ENCODE data around the gene DCUN1D2. TPM values are rescaled to one million over a fixed set of nuclear protein-coding genes. Genes with fewer than 3 reads are reported as not detected.
"Not testable (repeated sequence)": the region's sequence is repeated elsewhere in the genome, so short reads cannot be mapped to it uniquely, and the experiment has no call there.

The DCUN1D2 gene
- total RNA-seq, 1 donor from 2014 or later, result 18.6 TPM

DNA sequence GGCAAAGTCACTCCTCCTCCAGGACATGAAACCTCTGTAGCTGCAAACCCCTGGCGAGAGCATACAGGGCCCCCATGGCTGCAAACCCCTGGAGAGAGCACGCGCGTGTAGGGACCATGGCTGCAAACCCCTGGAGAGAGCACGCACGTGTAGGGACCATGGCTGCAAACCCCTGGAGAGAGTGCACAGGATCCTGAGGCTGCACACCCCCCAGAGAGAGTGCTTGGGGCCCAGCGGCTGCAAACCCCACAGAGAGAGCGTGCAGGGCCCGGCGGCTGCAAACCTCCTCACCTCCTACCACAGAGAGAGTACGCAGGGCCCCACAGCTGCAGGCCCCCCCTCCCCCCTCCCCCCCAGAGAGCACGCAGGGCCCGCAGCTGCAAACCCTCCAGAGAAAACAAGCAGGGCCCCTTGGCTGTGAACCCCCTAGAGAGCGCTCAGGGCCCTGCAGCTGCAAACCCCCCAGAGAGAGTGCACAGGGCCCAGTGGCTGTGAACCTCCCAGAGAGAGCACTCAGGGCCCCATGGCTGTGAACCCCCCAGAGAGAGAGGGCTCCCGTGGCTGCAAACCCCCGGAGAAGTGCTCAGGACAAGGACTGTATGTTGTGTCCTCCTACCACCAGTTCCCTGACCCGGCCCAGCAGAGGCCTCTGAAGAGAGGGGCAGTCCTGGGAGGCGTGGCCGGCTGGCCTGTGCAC lies 44.6 kb downstream of the DCUN1D2 start:
- no peak for DNase-seq

DNA sequence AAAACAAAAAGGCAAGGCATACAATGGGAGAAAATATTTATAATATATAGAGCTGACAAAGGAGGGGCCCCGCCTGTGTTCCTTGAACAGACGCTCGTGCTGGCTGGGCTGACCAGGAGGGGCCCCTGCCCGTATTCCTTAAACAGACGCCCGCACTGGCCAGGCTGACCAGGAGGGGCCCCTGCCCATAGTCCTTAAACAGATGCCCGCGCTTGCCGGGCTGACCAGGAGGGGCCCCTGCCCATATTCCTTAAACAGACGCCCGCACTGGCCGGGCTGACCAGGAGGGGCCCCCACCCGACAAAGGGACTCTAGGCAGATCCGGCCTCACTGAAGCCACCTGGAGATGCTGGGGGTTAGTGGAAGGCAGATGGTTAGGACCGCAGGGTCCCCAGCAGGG lies 46.5 kb downstream of the DCUN1D2 start:
- DNase-seq, result no peak

DNA sequence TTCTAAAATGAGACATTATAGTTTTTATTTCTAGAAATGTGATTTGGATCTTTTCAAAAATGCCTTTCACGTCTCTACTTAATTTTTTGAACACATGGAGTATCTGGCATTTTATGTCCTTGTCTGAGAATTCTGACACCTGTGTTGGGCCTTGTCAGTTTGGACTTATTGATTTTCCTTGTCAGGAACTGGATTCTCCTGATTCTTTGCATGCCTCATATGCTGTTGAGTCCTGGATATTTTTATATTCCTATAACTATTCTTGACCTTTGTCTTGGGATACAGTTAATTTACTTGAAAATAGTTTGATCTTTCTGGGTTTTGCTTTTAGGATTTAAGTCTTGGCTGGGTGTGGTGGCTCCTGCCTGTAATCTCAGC lies 47.5 kb downstream of the DCUN1D2 start:
- no peak for DNase-seq

DNA sequence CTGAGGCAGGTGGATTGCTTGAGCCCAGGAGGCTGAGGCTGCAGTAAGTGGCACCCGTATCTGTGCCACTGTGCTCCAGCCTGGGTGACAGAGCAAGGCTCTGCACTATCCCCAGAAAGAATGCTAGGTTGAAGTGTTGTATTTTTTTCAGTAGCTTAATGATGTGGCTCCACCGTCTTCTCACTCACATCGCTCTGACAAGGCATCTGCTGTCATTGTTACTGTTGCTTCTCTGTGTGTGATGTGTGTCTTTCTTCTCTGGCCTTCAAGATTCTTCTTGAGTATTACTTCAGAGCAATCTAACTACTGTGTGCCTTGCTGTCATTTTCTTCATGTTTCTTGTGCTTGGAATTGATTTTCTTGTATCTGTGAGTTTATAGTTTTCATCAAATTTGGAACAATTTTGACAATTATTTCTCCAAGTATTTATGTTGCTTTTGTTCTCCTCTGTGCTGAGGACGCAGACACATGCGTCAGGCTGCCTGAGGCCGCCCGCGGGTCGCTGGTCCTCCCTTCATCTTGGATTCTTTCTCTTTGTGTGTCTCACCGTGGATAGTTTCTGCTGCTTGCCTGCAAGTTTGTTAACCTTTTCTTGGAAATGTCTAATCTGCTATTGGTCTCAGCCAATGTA lies 48.0 kb downstream of the DCUN1D2 start:
- no peak for DNase-seq

DNA sequence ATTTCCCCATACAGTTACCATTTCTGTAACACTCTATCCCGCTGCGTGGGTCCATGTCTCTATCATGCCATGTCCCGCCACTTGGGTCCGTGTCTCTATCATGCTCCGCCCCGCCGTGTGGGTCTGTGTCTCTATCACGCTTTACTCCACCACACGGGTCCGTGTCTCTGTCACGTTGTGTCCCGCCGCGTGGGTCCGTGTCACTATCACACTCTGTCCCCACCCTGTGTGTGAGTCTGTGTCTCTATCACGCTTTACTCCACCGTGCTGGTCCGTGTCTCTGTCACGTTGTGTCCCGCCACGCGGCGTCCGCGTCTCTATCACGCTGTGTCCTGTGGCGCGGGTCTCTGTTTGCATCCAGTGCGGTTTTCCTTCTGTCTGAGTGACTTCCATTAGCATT lies 48.9 kb downstream of the DCUN1D2 start:
- DNase-seq, result no peak

DNA sequence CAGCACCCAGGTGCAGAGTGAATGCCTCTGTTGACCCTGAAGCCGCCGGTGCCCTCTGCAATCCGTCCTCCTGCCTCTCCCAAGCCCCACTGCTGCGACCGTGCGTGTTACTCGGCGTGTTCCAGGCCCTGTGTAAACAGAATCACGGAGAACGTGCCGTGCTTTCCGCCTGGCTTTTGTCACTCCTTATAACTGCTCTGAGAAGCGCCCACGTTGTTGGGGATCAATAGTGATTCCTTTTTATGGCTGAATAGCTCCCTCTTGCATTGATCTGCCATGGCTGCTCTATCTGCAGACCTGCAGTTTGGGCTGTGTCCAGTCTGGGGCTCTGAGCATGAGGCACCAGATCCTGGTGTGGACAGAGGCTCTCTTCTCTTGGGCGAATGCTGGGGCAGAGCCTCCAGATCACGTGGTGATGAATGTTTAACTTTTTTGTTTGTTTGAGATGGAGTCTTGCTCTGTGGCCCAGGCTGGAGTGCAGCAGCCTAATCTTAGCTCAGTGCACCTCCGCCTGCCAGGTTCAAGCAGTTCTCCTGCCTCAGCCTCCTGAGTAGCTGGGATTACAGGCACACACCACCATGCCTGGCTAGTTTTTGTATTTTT lies 53.0 kb downstream of the DCUN1D2 start:
- no peak for DNase-seq

DNA sequence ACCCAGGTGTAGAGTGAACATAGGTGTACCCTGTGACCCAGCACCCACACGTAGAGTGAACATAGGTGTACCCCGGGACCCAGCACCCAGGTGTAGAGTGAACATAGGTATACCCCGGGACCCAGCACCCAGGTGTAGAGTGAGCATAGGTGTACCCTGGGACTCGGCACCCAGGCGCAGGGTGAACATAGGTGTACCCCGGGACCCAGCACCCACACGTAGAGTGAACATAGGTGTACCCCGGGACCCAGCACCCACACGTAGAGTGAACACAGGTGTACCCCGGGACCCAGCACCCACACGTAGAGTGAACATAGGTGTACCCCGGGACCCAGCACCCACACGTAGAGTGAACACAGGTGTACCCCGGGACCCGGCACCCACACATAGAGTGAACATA lies 53.6 kb downstream of the DCUN1D2 start:
- DNase-seq, result not testable (repeated sequence)

DNA sequence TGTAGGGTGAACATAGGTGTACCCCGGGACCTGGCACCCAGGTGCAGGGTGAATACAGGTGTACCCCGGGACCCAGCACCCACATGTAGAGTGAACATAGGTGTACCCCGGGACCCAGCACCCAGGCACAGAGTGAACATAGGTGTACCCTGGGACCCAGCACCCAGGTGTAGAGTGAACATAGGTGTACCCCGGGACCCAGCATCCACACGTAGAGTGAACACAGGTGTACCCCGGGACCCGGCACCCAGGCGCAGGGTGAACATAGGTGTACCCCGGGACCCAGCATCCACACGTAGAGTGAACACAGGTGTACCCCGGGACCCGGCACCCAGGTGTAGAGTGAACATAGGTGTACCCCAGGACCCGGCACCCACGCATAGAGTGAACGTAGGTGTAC lies 54.6 kb downstream of the DCUN1D2 start:
- DNase-seq, result not testable (repeated sequence)

DNA sequence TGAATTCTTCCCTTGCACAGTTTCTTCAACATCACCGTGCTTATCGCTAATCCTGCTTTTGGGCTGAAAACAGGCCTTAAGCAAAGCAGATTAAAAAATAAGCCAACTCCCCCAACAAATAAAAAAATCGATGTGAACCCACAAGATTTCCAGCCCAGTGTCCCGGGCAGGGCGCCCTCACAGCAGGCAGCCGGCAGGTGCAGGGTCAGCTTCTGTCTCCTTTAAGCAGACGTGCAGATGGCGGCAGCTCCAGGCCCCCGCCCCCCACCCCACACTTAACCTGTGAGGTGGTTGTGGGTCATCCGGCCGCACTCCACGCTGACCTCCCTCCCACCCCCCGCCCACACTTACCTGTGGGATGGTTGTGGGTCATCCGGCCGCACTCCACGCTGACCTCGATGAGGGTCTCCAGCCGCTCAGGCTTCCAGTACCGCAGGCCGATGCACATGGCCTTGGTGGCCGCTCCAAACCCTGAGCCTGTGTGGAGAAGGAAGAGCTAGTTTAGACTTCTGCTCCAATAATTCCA lies 57.1 kb downstream of the DCUN1D2 start:
- no peak for DNase-seq

DNA sequence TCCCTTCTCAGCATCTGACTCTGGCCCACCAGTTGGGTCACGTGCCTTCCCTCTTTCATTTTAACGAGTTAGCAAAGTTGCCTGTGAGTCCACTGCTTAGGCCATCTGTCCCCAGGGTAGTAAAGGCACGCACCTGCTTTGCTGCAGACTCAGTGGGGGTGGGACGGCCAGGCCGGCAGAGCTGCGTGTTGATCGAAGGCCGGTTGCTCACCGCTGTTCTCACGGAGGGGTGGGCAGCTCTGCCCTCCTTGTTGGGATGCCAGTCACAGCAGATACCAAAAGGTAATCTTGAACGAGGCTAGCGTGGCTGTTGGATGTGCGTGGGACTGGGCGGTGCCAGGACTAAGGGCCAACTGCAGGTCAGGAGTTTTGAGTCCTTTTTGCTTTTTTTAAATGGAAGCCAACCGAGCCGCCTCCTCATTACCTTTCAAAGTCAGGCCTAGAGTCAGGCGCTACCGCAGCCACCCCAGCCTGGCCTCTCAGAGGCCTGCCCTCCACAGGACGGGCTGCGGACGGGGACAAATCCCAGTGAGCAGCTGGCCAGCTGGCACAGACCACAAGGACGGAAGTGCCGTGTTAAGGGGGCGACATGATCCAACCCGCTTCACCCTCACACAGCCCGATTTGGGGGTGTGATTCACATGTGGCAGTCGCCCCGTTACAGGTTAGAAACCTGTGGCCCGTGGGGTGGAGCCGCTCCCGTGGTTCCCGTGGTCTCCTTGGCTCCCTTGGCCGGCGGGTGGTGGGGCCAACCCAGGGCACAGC lies 57.8 kb downstream of the DCUN1D2 start:
- DNase-seq, result no peak

DNA sequence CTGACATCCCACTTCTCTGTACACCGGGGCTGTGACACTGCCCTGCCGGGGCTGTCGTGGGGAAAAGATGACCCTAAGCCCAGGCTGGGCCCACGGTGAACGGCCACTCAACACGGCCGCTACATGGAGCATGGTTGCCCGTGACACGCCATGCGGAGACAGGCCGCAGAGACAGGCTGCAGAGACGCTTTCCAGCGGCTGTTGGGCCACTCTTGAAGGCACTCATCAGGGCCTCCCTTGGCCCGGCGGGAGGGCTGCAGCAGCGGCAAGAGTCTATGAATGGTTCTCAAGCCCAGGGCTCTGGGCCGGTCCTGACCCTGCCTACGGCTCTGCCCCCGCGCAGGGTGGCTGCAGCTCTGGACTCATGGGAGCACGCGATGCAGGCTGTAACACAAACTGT lies 59.3 kb downstream of the DCUN1D2 start:
- no peak for DNase-seq

DNA sequence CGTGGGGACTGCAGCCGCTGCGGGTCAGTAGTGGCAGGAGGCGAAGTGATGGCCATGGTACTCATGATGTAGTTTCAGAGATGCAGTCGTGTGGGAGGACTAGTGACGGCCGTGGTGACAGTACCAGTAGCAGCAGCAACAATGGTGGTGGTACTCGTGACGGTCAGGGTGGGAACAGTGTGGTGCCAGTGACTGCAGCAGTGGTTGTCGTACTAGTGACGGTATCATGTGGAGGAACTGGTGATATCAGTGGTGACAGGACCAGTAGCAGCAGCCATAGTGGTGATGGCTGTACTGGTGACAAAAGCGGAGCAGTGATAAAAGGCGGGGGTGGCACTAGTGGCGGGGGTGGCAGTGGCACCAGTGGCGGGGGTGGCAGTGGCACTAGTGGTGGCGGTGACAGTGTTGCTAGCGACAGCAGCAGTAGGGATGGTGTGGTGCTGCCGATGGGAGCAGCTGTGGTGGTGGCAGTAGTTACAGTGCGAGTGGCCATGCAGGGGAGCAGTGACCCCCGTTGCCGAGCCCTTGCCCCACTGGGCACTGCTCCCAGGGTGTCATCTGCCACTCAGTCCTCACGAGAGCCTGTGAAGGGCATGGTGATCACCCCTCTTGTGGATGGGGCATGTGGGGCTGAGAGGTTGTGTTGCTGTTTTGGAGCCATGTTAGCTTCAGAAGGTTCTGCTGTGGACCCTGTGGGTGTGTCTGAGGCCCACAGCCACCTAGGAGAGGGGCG lies 60.0 kb downstream of the DCUN1D2 start:
- no peak for DNase-seq

DNA sequence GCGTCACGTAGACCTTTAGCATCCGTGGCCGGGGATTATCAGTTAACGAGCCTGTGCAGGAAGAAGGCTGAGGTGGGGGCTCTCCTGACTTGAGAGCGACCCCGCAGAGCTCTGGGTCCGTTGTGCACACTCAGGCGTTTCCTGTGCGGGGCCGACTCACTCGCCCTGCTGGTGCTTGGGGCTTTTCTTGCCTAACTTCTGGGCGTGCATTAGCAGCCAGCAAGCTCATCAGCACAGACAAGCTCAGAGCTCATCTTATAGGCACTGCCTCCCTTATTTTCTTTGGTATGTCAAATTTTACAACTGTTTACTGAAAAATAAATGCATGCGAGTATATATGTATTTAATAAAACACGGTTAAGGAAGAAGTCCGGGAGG lies 60.9 kb downstream of the DCUN1D2 start:
- no peak for DNase-seq

DNA sequence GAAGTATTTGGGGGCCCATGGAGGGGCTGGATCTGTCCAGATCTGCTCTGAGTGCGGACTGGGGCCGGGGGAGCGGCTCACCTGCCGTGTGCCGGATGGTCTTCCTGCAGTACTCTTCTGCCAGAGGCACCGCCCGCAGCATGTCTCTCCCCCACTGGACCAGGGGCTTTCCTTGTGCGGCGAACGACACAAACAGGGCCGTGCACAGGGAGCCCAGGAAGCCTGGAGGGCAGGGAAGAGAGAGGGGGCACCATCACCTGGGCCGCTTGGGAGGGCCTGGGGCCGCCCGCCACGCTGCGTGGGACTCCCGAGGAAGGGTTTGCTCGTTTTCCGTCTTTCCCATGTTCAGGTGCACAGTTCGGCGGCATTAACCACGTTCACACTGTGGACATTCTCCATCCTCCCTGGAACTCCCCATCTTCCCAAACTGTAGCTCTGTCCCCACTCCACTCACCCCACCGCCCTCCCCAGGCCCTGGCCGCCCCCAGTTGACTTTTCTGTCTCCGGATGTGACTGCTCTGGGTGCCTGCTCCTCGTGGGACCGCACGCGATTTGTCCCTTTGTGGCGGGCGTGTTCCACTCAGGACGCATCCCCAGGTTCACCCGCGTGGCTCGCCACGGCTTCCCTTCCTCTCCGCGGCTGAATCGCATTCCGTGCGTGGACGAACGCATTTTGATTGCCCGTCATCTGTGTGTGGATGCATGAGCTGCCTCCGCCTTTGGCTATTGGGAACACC lies 61.5 kb downstream of the DCUN1D2 start:
- DNase-seq, result no peak

DNA sequence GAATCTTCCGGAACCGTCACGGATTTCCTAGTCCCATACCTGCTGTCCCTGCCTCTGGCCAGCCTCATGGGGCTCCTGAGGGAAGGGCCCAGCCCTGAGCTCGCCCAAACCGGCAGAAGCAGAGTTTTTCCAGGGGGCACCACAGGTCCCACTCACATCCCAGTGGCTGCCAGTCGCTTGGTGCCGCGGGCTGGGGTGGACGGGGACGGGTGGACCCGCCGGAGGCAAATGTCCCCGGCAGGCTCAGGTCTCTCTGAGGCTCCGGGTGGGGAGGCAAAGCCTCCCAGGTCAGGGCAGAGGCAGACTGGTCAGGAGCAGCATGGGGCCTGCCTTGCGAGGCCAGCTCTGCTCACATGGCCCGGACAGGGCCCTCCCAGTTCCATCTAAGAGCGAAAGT lies 62.0 kb downstream of the DCUN1D2 start:
- DNase-seq, result no peak

DNA sequence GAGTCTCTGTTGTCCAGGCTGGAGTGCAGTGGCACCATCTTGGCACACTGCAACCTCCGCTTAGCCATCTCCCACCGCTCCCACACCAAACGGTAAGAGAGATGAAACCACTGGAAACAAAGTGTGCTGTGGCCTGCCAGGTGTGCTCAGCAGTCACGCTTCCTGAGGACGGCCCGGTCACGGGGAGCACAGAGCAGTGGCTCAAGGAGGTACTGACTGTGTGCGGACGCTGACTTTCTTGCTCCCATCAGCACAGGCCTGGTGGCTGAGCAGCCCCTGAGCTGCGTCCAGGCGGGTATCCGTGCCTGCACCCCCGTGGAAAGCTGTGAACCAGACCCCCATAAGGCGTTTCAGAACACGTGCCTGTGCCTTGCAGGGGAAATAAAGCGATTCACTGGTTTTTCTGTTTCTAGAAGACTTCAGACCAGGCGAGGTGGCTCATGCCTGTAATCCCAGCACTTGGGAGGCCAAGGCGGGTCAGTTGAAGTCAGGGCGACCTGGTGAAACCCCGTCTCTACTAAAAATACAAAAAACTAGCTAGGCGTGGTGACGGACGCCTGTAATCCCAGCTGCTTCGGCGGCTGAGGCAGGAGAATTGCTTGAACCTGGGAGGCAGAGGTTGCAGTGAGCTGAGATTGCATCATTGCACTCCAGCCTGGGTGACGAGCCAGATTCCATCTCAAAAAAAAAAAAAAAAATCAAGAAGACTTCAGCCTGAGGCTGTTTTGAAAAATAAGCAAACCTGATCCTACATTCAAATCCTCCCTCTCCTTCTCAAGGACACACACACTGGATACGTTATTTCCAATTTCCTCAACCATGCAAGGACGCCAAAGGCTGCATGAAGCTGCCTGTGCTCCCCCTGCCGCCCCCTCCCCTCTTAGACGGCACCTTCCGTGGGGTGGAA lies 62.7 kb downstream of the DCUN1D2 start:
- DNase-seq, result no peak

DNA sequence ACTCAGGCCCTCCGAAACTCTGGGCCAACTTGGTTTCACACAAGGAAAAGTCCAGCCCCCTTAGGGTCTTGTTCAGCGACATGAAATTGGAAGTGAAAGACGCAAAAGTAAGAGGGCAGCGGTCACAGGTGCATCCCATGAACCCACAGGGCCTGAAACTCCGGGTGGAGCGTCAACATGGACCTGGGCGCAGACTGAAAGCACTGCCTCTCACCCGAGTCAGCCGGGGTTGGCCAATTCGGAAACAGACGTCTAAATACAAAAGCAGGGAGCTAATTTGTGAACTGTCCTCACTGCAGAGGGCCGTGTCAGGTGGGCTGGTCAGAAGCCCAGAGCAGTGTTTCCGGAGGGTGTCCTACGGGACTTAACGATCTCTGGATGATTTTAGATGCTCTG lies 63.9 kb downstream of the DCUN1D2 start:
- no peak for DNase-seq

DNA sequence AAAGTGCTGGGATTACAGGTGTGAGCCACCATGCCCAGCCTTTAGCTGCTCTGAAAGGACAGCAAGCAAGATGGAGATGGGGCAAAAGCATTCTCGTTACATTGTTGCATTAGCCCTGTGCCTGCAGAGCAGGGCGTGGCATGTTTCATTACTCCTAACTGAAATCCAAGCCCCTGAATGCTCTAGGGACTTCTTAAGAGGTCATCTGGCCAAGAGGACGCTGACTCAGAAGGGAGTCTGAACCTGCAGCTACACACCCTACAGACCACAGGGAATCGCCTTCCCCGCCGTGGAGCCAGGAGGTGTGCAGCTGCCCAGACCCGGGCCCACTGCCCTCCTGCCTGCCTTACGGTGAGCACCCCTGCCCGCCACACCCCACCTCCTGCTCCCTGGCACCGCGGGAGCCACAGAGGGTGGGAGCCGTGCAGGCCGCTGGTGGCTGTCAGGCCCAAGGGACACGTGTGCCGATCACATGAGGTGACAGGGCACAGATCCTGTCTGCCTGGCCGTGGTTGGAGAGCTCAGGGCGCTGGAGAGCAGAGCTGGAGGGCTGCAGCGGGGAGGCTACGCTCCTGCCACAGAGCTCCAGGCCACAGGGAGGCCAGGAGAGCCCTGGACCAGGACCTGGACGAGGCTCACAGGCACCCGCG lies 64.4 kb downstream of the DCUN1D2 start:
- DNase-seq, result no peak

DNA sequence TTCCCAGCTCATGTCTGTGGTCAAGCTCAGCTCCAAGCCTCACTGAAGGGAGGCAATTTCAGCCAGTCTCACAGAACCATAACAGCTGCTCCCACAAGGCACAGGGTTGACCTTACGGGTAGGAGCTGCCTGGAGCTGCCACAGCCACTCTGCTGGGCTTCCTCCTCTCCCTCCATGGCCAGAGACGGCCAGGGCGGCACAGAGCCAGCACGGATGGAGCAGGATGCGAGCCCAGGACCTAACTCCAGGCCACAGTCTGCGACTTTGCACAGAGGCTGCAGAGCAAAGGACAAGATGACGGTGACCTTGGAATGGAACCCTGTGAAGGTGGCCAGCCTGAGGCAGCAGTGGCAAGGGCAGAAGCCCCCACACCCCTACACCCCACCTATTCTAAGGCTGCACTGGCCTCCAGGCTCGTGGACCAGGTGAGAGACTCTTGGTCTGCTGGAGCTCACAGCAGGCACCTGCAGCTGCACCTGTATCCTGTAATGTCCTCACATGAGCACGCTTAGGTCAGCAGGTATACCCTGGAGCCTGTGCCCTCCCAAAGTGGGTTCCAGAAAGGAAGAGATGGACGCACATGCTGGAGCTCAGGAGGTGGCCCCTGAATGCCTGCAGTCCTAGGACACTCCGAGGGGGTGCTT lies 66.9 kb downstream of the DCUN1D2 start:
- no peak for DNase-seq

All from skin of body (tissue), 2 donors.